ENCODE data around the gene BCR.

Gene BCR

DNA sequence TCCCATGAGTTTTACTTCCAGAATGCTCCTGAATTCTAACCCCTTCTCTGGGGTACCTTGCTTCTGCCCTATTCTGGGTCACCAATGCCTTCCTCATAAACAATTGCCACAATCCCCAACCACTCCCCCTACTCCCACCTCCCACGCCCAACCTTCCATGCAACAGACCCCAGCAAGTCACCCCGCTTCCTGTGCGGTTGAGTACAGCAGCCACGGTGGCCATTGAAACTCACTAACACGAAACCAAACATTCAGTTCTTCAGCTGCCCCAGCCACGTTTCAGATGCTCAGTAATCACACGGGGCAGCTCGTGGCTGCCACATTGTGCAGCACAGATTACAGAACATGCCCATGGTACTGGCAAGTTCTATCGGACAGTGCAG is 3.7 kb upstream of the BCR start:
- Mint-ChIP-seq H3K27ac (no peak overlapping the region), H3K4me1 (peaks cover 25 to 39% of the 10 kb centered on the region in 2 donors), H3K36me3 (peaks cover 15 to 16% of the 10 kb centered on the region in 2 donors), H3K4me3 (no peak overlapping the region), H3K27me3 (no peaks in the 10 kb centered on the region), H3K9me3 (peaks cover 10 to 13% of the 10 kb centered on the region in 2 donors)
- no peak for ATAC-seq (replicated peaks)
- no peak for DNase-seq

DNA sequence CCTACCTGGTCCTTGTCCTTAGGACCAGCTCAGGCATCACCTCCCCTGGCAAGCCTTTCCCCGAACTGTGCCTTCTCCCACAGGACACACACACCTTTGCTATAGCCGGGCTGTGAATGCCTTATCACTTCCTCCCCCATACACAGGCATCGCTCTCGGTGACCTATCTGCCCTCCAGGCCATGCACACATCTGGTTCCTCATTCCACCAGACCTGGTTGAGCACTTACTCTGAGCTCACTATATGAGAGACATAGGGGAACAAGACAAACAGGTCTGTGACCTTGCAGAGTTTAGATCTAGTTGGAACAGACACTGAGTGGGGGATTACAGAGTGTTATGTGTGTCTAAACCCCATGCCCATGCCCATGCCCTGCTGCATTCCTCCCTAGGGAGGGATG is 3.1 kb upstream of the BCR start:
- peak; percentile 48 to 60 for ATAC-seq (replicated peaks)
- no peaks in the 10 kb centered on the region for H3K27me3 Mint-ChIP-seq
- H3K9me3 Mint-ChIP-seq: peaks cover 10 to 13% of the 10 kb centered on the region in 2 donors
- H3K27ac Mint-ChIP-seq: no peak overlapping the region
- H3K4me1 Mint-ChIP-seq: peaks cover 30 to 44% of the 10 kb centered on the region in 2 donors
- H3K4me3 Mint-ChIP-seq: no peak overlapping the region
- H3K36me3 Mint-ChIP-seq: peaks cover 17 to 19% of the 10 kb centered on the region in 2 donors
- no peak for DNase-seq

DNA sequence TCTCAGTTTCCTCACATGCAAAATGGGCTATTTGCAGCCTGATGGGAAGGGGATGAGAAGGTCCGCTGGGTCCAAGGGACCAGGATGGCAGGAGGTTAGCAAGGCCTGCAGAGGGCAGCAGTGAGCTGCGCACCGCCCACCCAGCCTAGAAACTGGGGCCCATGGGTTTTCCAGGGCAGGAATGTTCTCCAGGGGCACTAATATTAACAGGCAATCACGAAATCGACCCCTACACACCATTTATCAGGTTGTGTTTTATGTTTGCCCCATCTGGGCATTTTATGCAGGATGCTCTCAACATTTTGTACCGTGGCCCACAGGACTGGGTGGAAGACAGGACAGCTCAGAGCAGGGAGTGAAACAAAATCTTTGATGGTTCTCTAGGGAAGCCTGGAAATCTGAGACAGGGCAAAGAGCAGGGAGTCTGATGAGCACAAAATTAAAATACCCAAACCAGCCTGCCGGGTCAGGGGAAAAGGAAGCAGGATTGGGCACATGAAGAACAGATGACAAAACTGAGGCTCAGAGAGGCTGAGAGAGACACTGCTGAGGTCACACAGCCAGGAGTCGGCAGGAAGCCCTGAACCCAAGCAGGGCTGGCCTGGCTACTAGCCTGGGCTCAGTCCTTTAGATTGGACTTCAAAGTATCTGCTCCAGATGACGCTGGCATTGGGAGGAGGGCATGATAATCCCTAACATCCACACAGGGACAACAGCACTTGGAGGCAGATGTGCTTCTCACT is 1.6 kb upstream of the BCR start:
- DNase-seq (no peak), ATAC-seq (replicated peaks) (no peak)
- Mint-ChIP-seq H3K4me1 (peaks cover 45 to 59% of the 10 kb centered on the region in 2 donors), H3K36me3 (peaks cover 18 to 28% of the 10 kb centered on the region in 2 donors), H3K4me3 (peak overlapping the region in 1 of 2 donors; percentile 5), H3K27me3 (no peaks in the 10 kb centered on the region), H3K27ac (peak overlapping the region; percentile 14), H3K9me3 (peaks cover 10 to 13% of the 10 kb centered on the region in 2 donors)

DNA sequence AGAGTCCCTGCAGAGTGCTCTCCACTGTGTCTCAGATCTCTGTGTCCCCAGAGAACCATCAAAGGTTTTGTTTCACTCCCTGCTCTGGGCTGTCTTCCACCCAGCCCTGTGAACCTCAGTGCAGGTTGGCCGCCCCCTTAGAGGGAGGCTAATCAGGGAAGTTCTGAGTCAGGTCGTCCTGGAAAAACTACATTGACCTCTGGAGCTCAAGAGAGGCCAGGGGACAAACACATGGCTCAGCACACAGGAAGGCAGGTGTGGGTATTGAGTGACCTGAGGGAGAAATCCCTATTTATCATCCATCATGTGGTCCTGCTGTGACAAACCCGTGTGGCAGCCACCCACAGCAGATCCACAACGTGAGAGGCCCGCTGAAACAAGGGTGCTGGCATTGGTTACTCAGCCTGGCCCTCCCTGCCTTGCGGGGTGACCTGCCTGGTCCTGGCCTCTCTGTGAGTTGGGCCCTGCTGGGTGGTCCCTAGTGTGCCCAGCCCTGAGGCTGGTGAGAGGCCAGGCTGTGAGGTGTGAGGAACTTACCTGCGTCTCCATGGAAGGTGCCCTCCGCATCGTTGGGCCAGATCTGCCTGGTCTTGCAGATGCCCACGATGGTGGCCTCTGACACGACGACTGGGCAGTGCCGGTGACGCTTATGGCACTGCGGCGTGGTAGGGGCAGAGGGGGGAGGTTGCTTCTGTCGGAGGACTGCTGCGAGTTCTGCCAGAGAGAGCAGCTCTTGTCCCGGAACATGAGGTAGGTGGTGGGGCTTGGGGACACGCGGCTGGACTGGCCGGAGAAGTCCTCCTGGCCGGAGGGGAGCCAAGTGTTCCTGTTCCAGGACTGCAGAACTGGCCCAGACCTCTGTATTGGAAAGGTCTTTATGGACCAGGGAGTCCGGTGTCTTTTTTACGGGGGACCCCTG is 669 bp upstream of the BCR start:
- Mint-ChIP-seq H3K36me3 (peaks cover 18 to 32% of the 10 kb centered on the region in 2 donors), H3K27ac (peak overlapping the region; percentile 75), H3K9me3 (peaks cover 10 to 13% of the 10 kb centered on the region in 2 donors), H3K4me3 (peak overlapping the region; percentile 82 to 85), H3K4me1 (peaks cover 46 to 63% of the 10 kb centered on the region in 2 donors), H3K27me3 (no peaks in the 10 kb centered on the region)
- DNase-seq (peak; percentile 29), ATAC-seq (replicated peaks) (peak; percentile 65 to 69)

DNA sequence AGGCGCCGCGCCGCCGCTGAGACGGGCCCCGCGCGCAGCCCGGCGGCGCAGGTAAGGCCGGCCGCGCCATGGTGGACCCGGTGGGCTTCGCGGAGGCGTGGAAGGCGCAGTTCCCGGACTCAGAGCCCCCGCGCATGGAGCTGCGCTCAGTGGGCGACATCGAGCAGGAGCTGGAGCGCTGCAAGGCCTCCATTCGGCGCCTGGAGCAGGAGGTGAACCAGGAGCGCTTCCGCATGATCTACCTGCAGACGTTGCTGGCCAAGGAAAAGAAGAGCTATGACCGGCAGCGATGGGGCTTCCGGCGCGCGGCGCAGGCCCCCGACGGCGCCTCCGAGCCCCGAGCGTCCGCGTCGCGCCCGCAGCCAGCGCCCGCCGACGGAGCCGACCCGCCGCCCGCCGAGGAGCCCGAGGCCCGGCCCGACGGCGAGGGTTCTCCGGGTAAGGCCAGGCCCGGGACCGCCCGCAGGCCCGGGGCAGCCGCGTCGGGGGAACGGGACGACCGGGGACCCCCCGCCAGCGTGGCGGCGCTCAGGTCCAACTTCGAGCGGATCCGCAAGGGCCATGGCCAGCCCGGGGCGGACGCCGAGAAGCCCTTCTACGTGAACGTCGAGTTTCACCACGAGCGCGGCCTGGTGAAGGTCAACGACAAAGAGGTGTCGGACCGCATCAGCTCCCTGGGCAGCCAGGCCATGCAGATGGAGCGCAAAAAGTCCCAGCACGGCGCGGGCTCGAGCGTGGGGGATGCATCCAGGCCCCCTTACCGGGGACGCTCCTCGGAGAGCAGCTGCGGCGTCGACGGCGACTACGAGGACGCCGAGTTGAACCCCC is 798 bp downstream of the BCR start:
- no peaks in the 10 kb centered on the region for H3K27me3 Mint-ChIP-seq
- DNase-seq (no peak), ATAC-seq (replicated peaks) (peak in 1 of 2 donors; percentile 1)
- H3K9me3 Mint-ChIP-seq: peaks cover 6 to 10% of the 10 kb centered on the region in 2 donors
- H3K36me3 Mint-ChIP-seq: peaks cover 18 to 31% of the 10 kb centered on the region in 2 donors
- peaks cover 54 to 78% of the 10 kb centered on the region in 2 donors for H3K4me1 Mint-ChIP-seq
- H3K27ac Mint-ChIP-seq: peak overlapping the region; percentile 62
- peak overlapping the region; percentile 82 to 84 for H3K4me3 Mint-ChIP-seq

DNA sequence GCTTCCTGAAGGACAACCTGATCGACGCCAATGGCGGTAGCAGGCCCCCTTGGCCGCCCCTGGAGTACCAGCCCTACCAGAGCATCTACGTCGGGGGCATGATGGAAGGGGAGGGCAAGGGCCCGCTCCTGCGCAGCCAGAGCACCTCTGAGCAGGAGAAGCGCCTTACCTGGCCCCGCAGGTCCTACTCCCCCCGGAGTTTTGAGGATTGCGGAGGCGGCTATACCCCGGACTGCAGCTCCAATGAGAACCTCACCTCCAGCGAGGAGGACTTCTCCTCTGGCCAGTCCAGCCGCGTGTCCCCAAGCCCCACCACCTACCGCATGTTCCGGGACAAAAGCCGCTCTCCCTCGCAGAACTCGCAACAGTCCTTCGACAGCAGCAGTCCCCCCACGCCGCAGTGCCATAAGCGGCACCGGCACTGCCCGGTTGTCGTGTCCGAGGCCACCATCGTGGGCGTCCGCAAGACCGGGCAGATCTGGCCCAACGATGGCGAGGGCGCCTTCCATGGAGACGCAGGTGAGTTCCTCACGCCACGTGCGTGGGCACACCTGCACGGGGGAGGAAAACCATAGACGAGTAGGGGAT is 1.5 kb downstream of the BCR start:
- ATAC-seq (replicated peaks): no peak
- Mint-ChIP-seq H3K4me1 (peaks cover 54 to 82% of the 10 kb centered on the region in 2 donors), H3K27me3 (no peaks in the 10 kb centered on the region), H3K4me3 (peak overlapping the region; percentile 82 to 84), H3K27ac (peak overlapping the region; percentile 86), H3K36me3 (peaks cover 16 to 29% of the 10 kb centered on the region in 2 donors), H3K9me3 (peaks cover 0 to 5% of the 10 kb centered on the region in 2 donors)
- no peak for DNase-seq

DNA sequence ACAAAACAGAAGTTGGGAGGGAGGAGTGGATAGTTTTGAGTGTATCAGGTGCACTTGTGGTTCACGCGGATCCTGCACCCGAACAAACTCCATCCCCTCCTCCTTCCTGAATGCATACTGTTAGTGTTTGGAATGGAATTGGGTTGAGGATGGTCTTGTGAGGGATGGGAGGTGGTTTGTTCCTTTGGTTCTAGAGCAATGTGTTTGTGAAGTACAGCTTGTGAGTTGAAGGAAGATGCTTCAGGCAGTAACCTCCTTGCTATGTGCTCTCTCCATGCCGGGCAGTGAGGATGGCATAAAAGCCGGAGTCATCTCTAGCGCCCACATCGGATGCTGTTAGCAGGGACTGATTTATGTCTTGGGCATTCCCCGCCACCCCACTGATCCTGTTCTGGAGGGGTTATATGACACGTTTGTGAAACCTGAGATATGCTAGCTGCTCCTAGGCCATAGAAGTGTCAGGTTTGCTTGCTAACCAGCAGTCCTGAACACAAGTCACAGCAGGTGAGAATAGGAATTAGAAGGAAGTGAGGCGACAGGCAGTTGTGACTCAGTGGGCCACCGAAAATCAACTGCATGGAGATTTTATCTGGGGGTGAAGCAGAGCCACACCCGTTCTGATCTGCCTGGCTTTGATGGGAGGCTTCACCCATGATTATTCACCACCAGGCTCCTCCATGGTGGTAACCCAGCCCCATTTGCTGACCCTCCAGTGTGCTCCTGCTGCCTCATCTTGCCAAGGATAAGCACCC is 2.2 kb downstream of the BCR start:
- H3K4me1 Mint-ChIP-seq: peaks cover 50 to 82% of the 10 kb centered on the region in 2 donors

DNA sequence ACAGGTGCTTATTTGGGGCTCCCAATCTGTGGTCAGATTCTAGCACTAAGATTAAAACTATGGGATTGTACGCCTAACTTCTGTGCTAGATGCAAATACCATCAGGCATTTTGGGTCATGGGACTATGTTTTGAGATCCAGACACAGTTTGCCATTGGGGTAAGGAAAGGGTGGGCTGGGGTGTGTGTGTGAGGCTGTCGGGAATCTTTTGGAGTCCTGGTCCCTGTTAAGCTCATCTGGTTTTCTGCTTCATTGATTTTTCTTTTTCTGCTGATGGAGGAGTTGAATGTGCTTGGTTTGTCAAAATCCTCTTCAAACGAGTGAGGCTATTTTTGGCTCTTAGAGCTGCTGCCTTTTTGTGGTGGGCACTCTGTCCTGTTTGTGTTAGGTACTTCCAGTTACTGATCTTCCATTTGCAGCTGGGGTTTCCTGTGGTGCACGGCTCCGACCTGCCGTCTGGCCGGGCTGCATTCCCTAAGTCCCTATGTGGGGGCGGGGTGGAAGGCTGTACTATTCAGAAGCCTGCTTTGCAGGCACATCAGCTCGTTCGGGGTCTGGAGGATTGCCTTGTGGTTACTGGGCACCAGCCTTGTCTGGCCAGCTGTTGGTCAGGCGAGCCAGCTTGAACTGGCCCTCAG is 2.9 kb downstream of the BCR start:
- DNase-seq (no peak), ATAC-seq (replicated peaks) (no peak)
- H3K9me3 Mint-ChIP-seq: peaks cover 0 to 1% of the 10 kb centered on the region in 2 donors
- peaks cover 17 to 28% of the 10 kb centered on the region in 2 donors for H3K36me3 Mint-ChIP-seq
- peaks cover 55 to 86% of the 10 kb centered on the region in 2 donors for H3K4me1 Mint-ChIP-seq
- no peaks in the 10 kb centered on the region for H3K27me3 Mint-ChIP-seq
- H3K4me3 Mint-ChIP-seq: peak overlapping the region; percentile 82 to 84
- peak overlapping the region; percentile 52 for H3K27ac Mint-ChIP-seq

More for the DNA sequence above, 2.2 kb downstream of the BCR start:
- DNase-seq (peak; percentile 66), ATAC-seq (replicated peaks) (peak; percentile 61 to 70)
- Mint-ChIP-seq H3K9me3 (peaks cover 0 to 1% of the 10 kb centered on the region in 2 donors), H3K27me3 (no peaks in the 10 kb centered on the region), H3K27ac (peak overlapping the region; percentile 86), H3K4me3 (peak overlapping the region; percentile 82 to 84), H3K36me3 (peaks cover 15 to 24% of the 10 kb centered on the region in 2 donors)

DNA sequence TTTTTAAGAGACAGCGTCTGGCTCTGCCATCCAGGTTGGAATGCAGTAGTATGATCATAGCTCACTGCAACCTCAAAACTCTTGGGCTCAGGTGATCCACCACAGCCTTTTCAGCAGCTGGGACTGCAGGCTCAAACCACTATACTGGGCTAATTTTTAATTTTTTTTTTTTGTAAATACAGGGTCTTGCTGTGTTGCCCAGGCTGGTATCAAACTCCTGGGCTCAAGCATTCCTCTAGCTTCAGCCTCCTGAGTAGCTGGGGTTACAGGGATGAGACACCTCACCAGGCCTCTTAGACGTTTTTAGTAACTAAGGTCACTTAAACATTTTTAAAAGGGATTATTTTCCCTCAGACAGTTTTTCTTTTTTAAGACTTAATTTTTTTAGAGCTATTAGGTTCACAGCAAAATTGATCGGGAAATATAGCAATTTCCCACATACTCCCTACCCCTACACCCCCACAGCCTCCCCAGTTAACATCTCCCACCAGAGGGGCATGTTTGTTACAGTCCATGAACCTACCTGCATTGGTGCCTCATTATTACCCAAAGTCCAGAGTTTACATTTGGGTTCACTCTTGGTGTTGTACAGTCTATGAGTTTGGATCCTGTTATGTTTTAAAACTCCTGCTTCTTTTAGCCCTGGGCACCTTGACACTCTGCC is 3.9 kb downstream of the BCR start:
- Mint-ChIP-seq H3K4me1 (peaks cover 45 to 79% of the 10 kb centered on the region in 2 donors), H3K36me3 (peaks cover 20 to 31% of the 10 kb centered on the region in 2 donors), H3K27ac (no peak overlapping the region), H3K9me3 (peaks cover 0 to 1% of the 10 kb centered on the region in 2 donors), H3K27me3 (no peaks in the 10 kb centered on the region), H3K4me3 (peak overlapping the region in 1 of 2 donors; percentile 5)
- DNase-seq: no peak
- no peak for ATAC-seq (replicated peaks)

DNA sequence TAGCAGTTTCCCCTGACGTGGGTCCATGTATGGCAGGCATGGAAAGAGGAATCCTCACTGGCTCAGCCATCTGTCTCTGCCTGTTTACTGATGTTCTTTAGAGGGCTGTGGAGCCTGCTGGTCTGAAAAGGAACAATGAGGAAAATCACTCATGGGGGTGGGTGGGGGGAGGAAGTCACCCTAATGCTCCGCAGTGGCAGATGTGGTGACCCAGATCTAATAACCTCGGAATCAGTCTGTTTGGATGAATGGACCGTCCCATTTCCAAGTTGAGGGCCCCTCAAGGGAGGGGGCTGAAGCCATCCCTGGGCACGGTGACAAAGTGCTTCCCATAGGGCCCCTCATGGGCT is 4.4 kb downstream of the BCR start:
- peaks cover 40 to 74% of the 10 kb centered on the region in 2 donors for H3K4me1 Mint-ChIP-seq
- no peak overlapping the region for H3K27ac Mint-ChIP-seq
- no peak for ATAC-seq (replicated peaks)

DNA sequence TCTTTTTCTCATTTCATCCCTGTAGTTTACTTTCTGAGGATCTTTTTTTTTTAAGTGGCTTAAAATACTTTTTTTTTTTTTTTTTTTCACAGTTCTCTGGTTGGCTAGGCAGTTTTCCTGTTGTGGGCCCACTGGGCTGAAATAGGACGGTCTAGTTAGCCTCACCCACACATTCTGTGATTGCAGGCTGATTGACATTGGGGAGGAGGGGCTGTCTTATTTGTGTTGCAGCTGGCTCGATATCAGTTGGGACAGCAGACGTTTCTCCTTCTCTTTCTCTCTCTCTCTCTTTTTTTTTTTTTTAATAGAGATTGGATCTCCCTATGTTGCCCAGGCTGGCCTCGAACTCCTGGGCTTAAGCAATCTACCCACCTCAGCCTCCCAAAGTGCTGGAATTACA is 6.9 kb downstream of the BCR start:
- H3K4me1 Mint-ChIP-seq: peaks cover 34 to 68% of the 10 kb centered on the region in 2 donors
- H3K27me3 Mint-ChIP-seq: no peaks in the 10 kb centered on the region
- H3K27ac Mint-ChIP-seq: no peak overlapping the region
- H3K36me3 Mint-ChIP-seq: peaks cover 18 to 36% of the 10 kb centered on the region in 2 donors
- peaks cover 0 to 1% of the 10 kb centered on the region in 2 donors for H3K9me3 Mint-ChIP-seq
- ATAC-seq (replicated peaks) (no peak), DNase-seq (no peak)
- H3K4me3 Mint-ChIP-seq: no peak overlapping the region

More for the DNA sequence above, 4.4 kb downstream of the BCR start:
- H3K9me3 Mint-ChIP-seq: peaks cover 0 to 1% of the 10 kb centered on the region in 2 donors
- no peak overlapping the region for H3K4me3 Mint-ChIP-seq
- DNase-seq: no peak
- peaks cover 20 to 34% of the 10 kb centered on the region in 2 donors for H3K36me3 Mint-ChIP-seq
- no peaks in the 10 kb centered on the region for H3K27me3 Mint-ChIP-seq

All from stimulated activated naive B cell treated with anti-CD40 and anti-IgM and Interleukin-4, amounts not matched to agents 10 μg/mL and 1 μg/mL and 100 μg/mL, for 72 hours (primary cell).